Psoas muscle (tissue), 8 donors: ENCODE data around the gene ADAMTSL1. TPM values are rescaled to one million over a fixed set of nuclear protein-coding genes. Genes with fewer than 3 reads are reported as not detected.

Source experiments
- ATAC-seq, 4 donors: fragments of 200-7000 bp; cut with Tn5 transposase; one replicate each; pipeline ENCODE4 v1.9.1; 2020; ENCODE audit warnings: moderate library complexity in 3 of 4, mild to moderate bottlenecking in 2 of 4
- DNase-seq, 2 donors: peaks; one replicate each; pipeline ENCODE4 v3.0.0-alpha.2; 2020
- H3K27ac ChIP-seq: fragments of 200-600 bp; one replicate; pipeline ENCODE4 v1.8.0; 2022
- H3K27me3 ChIP-seq, 3 donors: fragments of 200-600 bp in 1 of 3; one replicate each; pipeline versions ENCODE4 v1.6.1 to v1.8.0; 2013 to 2022; ENCODE audit warnings: low read length in 2 of 3, mild to moderate bottlenecking in 2 of 3, moderate library complexity in 1 of 3; ENCODE audit not compliant: insufficient read depth in 3 of 3
- H3K36me3 ChIP-seq, 2 donors: fragments of 200-600 bp in 1 of 2; one replicate each; pipeline versions ENCODE4 v1.6.1 to v1.8.0; 2013 to 2022; ENCODE audit warnings: low read depth in 1 of 2, mild to moderate bottlenecking in 1 of 2, moderate library complexity in 1 of 2; ENCODE audit not compliant: insufficient read depth in 1 of 2
- H3K4me1 ChIP-seq: fragments of 200-600 bp; one replicate; pipeline ENCODE4 v1.8.0; 2022
- H3K4me3 ChIP-seq: fragments of 200-600 bp; one replicate; pipeline ENCODE4 v1.8.0; 2022; ENCODE audit warnings: mild to moderate bottlenecking
- H3K9me3 ChIP-seq: fragments of 200-600 bp; one replicate; pipeline ENCODE4 v1.8.0; 2022
- CTCF ChIP-seq: fragments of 200-600 bp; IDR thresholded peaks from one replicate; pipeline ENCODE4 v1.8.0; 2022; ENCODE audit warnings: antibody characterized with exemption
- WGBS, 3 donors: extraction: QIAGEN DNeasy Blood & Tissue Kit; methylation state at CpG; one replicate each; pipeline versions ENCODE4 v1.1.6 to v1.1.7; 2013; 5-methylcytosine and 5-hydroxymethylcytosine counted together
- intact Hi-C, 2 donors: fragments of 100-400 bp; cut with DNase I; formaldehyde crosslinking; loops; one replicate each; pipeline versions ENCODE4 v1.11.0 to v1.14.2; 2022
- polyA plus RNA-seq, 3 donors: library from polyadenylated mRNA; stranded (reverse); fragments of 200-250 nt; gene quantifications; one replicate each; pipeline ENCODE4 v1.2.3, GENCODE V29; 2013
- total RNA-seq, 4 donors: library from RNA; stranded (reverse); fragmentation: NEBNext Ultra II Directional in 2 of 4; extraction: Animal tissue kit (Norgen Biotek cat#: 25700) in 2 of 4; gene quantifications; one replicate each; pipeline versions ENCODE4 v1.2.1 to v1.2.4, GENCODE V29; 2021 to 2023
- donor health status: healthy with polysubstance abuse.
- donor health status: DM: no; HTN: no; CAD: no; lungs with moderate emphysema.
- donor health status: Bipolar disorder and iron deficiency.
- donor health status: healthy.
- donor health status: DM: yes; HTN: yes; CAD: no.
- donor health status: DM: no; HTN: no; CAD: no.
- donor health status: DM: no; HTN: no; CAD: no.
- donor health status: DM: yes; HTN: yes; CAD: no.

The ADAMTSL1 gene
- total and polyA plus RNA-seq, 7 donors: 0.08 to 0.57 (median 0.28) TPM

- Histone ChIP-seq H3K36me3 (no peaks in the 10 kb centered on the region), H3K9me3 (no peaks in the 10 kb centered on the region), H3K4me1 (no peaks in the 10 kb centered on the region), H3K4me3 (no peak overlapping the region), H3K27me3 (no peaks in the 10 kb centered on the region), H3K27ac (no peak overlapping the region)
- TF ChIP-seq CTCF: no peak
- intact Hi-C loops: no loop called here
- no peak for ATAC-seq
- DNase-seq: no peak
- 63 to 68% (median 65%) methylated on average over 2 of the region's 2 CpGs for WGBS, 3 donors
These were observed 43.0 kb downstream of the ADAMTSL1 start for GRCh38 chr9:18516965-18517364.

GRCh38 chr9:18520416-18521047 lies 46.6 kb downstream of the ADAMTSL1 start:
- 83 to 85% (median 83%) methylated on average over 3 of the region's 3 CpGs for WGBS, 3 donors
- ATAC-seq (no peak), DNase-seq (no peak)
- no peak for TF ChIP-seq CTCF
- H3K27ac ChIP-seq: no peak overlapping the region
- no peaks in the 10 kb centered on the region for H3K9me3 ChIP-seq
- no peak overlapping the region for H3K4me3 ChIP-seq
- no peaks in the 10 kb centered on the region for H3K27me3 ChIP-seq
- no peaks in the 10 kb centered on the region for H3K4me1 ChIP-seq
- no peaks in the 10 kb centered on the region for H3K36me3 ChIP-seq
- intact Hi-C loops: no loop called here

- no peak for TF ChIP-seq CTCF
- Histone ChIP-seq H3K27me3 (no peaks in the 10 kb centered on the region), H3K9me3 (no peaks in the 10 kb centered on the region), H3K27ac (no peak overlapping the region), H3K36me3 (no peaks in the 10 kb centered on the region), H3K4me3 (no peak overlapping the region), H3K4me1 (no peaks in the 10 kb centered on the region)
- no peak for DNase-seq
- intact Hi-C loops: no loop called here
- 83 to 89% (median 89%) methylated on average over 3 of the region's 3 CpGs for WGBS, 3 donors
- ATAC-seq: no peak
These were observed 52.7 kb downstream of the ADAMTSL1 start for GRCh38 chr9:18526685-18527084.

GRCh38 chr9:18531136-18532065 lies 57.4 kb downstream of the ADAMTSL1 start:
- H3K4me1 ChIP-seq: no peaks in the 10 kb centered on the region
- no peak for TF ChIP-seq CTCF
- DNase-seq (no peak), ATAC-seq (no peak)
- no peak overlapping the region for H3K4me3 ChIP-seq
- no peak overlapping the region for H3K27ac ChIP-seq
- intact Hi-C loops: no loop called here
- no peaks in the 10 kb centered on the region for H3K36me3 ChIP-seq
- H3K9me3 ChIP-seq: peaks cover 11% of the 10 kb centered on the region
- 54 to 56% (median 55%) methylated on average over 7 of the region's 7 CpGs for whole genome bisulfite sequencing, 3 donors
- no peaks in the 10 kb centered on the region for H3K27me3 ChIP-seq
